Islet precursor cell (in vitro differentiated cells): ENCODE results near the gene BST1.
"Not testable (repeated sequence)": the region's sequence is repeated elsewhere in the genome, so short reads cannot be mapped to it uniquely, and the experiment has no call there.

Experiments used
- DNase-seq: peaks from one replicate; pipeline ENCODE4 v3.0.0-alpha.2; 2018

The BST1 gene

GRCh38 chr4:15712214-15712613 lies 9.3 kb downstream of the BST1 start:
- DNase-seq: no peak

DNA sequence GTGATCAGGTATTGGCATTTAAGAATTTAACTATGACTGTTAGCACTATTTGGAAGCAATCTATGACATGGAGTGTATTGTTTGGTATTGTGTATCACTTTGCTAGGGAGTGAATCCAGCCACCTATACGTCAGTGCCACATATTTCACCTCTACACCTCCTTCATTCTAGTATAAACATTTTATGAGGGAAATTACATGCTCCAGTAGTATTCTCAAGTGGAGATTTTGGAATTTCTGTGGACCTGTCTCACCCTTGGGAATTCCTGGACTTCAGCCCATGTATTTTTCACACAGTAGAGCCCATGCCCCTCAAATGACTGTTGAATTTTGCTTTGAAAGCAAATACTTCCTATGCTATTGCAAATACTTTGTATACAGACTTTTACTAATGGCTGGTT lies 11.3 kb downstream of the BST1 start:
- DNase-seq: no peak

- DNase-seq: no peak
Observed at GRCh38 chr4:15714646-15715435, 12.0 kb downstream of the BST1 start.

DNA sequence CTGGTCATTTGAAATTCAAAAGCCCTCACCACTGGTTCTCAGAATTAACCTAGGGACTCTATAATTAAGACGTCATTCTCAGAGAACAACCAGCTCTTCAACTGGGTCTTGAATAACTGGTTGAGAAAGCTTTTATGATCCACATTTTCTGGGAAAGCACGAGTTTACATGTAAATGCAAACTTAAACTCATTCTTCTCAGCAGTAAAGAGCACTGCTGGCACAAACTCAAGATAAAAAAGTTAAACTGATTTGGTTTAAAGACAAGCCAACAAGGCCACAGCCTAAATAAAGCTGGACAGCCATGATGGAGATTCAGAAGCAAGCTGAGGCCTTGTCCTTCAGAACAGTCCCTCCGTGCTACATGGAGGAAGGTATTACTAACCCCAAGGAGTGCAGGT lies 13.2 kb downstream of the BST1 start:
- no peak for DNase-seq

DNA sequence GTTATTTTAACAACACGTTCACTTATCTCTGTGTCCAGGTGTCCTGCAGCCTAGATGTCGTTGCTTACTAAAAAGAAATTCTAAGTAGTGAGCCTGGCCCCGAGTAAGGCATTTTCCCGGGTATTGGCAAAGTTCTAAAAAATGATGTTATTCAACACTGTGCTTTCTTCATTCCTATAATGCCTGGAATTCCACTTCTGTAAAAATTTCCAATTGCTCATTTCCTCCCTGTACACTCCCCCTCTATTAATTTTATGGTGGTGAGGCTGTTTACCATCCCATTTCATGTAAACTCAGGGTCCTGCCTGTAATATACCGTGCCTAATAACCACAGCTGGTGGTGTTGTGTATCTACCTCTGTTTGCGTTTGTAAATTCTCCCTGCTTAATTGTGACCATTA lies 14.2 kb downstream of the BST1 start:
- DNase-seq: no peak

DNA sequence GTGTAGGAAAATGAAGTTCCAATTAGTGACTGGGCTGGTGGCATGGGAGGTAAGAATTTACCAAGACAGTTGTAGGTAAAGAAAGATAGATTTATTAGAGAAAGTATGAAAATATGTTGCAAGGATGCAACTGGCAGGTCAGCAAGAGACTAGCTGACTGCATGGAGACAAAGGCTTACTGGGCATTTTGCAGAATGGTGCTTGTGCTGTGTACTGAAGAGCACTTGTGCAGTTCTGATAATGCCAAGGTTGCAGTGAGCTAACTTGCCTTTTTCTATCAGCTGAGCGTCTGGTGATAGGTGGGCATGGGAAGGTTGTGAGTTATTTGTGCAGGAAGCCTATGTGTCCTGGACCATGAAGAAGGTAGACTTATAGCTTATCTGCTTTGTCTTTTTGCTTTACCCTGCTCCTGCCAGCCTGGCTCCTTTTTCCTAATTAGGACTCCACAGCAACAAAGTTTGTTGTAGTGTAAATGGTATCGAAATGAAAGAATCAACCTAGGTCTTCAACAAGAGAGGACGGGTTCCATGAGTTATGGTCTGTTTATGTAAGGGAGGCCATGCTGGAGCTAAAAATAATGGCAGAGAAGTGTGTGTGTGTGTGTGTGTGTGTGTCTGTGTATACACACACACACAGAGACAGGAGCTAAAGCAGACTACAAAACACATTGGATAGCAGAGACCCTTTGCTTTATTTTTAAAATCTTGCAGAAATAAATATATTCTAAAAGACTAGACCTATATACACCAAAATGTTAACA lies 15.0 kb downstream of the BST1 start:
- DNase-seq: no peak

DNA sequence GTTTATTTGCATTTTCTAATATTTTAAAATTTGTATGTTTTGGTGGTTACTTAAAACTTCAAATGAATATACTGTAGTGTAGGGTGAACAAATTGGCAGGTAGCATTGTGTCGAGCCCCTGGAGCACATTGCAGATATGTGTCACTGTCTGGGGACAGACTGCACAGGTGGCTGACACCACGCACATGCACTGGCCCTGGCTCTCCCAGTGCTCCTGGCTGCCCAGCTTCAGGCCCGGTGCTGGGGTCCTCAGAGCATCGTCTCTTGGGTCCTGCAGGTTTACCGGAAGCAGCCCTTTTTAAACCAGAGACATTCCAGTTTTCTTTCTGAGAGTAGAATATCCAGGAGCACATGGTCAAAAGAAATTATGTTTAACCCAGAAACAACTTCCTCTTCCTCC lies 15.6 kb downstream of the BST1 start:
- DNase-seq: no peak

DNA sequence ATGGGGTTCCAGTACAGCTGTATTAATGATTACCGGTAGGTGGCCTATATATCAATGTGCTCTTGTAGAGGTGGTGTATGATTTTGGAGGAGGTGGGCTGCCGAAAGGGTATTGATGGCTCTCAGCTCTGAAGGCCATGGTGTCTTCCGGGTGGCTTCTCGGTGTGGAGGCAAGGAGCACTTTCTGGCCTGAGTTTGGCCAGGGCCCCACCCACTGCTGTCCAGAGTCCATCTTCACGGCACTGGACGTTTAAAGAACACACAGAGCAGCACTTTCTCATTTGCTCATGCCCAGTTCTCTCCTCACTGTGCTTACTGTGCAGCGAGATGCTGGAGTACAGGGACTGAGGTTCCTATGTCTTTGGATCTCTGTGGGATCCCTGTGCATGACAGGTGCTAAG lies 16.1 kb downstream of the BST1 start:
- DNase-seq: no peak

- DNase-seq: no peak
Observed at GRCh38 chr4:15719506-15719905, 16.6 kb downstream of the BST1 start.

DNA sequence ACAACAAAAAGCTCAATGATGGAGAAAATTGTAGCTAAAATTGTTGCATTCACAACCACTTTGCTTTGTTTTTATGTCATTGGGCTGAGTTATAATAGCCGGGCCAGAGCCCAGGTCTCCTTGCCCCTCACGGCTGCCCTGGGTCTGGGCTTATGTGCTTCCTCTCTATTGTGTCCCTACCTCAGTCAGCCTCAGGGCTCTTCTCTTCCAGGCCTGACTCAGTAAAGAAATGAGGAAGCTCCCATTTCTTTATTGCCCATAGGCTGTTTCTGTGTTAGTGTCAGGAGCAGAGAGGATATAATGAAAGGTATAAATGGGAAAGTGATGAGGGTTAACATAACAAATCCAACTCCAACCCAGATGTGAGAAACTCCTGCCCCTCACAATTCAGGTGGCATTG lies 18.0 kb downstream of the BST1 start:
- DNase-seq: no peak

DNA sequence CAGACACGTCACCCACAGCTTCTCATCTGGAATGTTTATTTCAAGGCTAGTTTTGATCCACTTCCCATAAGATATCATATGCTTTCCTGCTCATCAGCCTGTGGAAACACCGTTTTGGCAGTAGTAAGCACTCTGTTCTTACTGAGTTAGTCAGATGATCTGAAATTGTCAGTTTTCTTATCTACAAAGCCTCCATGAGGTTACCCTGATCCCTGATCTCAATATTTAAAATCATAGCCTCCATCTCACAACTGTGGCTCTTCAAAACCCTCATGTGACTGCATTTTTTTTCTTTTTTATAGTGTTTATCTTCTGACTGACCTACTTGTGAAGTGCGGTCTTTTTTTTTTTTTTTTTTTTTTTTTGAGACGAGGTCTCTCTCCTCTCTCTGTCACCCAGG lies 22.7 kb downstream of the BST1 start:
- DNase-seq: no peak

DNA sequence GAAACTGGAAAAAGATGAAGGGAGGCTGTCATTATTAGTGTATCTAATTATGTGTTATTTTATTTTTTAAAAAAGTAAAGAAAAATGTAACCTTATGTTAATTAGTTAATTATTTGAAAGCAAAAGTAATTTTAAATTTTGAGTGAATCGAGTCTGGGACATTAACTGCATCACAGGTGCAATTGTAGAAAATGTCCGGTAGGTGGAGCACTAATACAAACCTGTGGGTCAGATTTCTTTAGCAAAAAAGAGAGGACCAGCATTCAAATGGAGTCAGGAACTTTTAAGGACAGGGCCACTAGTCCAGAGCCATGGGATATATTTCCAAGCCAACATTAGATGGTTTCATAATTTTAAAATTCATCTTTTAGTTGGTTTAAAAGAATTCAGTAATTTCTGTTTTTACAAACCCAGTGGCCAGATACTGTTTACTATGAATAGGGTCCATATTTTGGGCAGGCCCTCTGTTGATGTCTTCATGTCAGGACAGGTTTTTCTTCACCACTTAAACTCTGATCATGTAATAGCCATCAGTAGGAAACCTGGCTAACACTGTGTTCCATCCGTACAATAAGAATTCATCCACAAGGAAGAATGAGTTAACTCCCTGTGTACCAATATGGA lies 27.2 kb downstream of the BST1 start:
- DNase-seq: no peak

- not testable (repeated sequence) for DNase-seq
Observed at GRCh38 chr4:15733061-15733460, 30.2 kb downstream of the BST1 start.

GRCh38 chr4:15735536-15735935 lies 32.7 kb downstream of the BST1 start:
- DNase-seq: no peak

GRCh38 chr4:15736514-15737050 lies 33.7 kb downstream of the BST1 start:
- DNase-seq: no peak

GRCh38 chr4:15737255-15737654 lies 34.4 kb downstream of the BST1 start:
- no peak for DNase-seq

DNA sequence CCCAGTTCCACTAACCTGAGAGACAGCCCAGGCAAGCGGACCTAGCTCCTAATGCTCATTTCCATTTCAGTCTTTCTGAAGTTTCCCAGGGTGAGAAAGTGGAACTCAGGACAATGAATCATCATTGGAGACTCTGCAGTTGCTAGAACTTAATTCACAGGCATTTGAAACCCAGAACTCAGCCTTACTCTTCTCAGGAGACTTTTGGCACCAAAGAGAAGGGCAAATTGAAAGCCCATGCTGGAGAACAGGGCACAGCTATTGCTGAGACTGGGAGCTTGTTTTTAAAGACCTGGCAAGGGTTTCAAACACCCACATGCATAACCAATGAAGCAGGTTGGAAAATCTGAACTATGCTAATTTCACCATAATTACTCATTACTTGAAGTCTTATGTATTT lies 36.0 kb downstream of the BST1 start:
- DNase-seq: no peak

GRCh38 chr4:15740764-15741404 lies 38.0 kb downstream of the BST1 start:
- no peak for DNase-seq

DNA sequence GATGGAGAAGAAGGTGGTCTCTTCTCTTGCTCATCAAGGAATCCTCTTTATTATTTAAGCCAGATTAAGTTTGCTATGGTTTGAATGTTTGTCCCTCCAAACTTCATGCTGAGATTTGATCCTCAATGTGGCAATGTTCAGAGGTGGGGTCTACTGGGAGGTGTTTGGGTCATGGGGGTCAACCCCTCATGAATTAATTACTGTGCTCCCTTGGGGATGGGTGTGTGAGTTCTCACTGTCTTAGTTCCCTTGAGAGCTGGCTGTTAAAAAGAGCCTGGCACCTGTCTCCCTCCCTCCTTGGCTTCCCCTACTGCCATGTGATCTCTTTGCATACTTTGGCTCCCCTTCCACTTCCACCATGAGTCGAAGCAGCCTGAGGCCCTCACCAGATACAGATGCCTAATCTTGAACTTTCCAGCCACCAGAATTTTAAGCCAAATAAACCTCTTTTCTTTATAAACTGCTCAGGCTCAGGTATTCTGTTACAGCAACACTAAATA lies 39.3 kb downstream of the BST1 start:
- DNase-seq: no peak

GRCh38 chr4:15742637-15743036 lies 39.8 kb downstream of the BST1 start:
- DNase-seq: no peak

- DNase-seq: no peak
Observed at GRCh38 chr4:15744016-15744545, 41.2 kb downstream of the BST1 start.

DNA sequence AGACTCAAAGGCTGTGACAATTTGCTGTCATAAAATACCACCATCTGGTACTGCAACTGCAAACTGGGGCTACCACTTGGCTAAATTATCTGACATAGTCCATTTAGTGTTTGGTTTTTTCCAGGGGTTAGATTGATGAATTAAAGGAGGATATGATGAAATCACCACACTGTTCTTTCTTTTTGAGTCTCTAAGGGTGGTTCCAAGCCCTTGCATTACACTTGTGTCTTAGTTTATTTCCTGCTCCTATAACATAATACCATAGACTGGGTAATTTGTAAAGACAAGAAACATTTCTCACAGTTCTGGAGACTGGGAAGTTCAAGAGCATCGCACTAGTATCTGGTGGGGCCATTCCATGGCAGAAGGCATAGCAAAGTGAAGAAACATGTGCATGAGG lies 43.2 kb downstream of the BST1 start:
- no peak for DNase-seq

DNA sequence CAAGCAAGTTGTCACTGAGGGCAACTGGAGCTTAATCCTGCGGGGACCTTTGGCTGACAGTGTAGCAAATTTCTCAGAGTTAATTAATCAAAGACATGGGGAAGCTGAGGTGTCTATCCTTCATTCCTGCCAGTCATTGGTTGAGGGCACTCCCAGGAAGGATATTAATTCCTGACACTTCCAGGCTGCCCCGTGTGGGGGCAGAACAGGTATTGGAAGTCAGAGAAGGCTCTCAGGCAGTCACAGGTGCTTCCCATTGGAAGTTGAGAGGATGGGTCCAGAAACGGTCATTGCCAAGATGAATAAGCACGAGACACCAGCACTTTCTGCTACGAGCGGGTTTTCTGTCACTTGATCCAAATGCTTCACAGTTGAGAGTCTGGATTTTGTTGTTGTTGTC lies 46.1 kb downstream of the BST1 start:
- no peak for DNase-seq
